Measurements from ENCODE around the gene OVAAL. TPM values are rescaled to one million over a fixed set of nuclear protein-coding genes. Genes with fewer than 3 reads are reported as not detected.

OVAAL gene
- total RNA-seq, 2 experiments from 2014 or later: not detected

DNA sequence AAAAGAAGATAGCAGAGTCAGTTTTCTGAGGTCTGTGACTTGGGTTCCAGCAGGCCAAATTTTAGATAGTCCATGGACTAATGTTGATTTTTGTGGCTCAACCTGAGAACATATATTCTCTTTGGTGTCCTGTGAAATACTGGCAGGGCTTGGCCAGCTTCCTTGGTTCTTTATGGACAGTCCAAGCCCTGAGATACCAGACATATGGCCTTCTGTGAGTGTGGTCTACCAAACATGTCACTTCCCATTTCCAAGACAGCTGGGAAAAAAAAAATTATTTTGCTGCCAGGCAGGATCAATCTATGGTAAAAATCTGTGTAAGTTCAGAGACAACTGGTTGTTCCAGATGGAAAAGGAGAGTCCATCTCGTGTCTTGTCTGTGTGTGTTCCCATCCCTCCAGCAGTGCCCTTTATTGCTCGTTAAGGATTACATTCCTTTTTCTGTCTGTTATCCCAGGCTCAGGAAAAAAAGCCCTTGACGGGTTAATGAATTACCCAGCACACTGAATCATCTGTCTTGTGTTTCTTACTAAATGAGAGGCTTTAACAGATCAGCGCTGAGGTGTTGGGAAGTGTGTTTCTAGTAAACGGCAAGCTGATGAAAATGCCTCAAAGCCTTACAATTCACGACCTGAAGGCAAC lies 39.7 kb downstream of the OVAAL start:
- Histone ChIP-seq H3K9me3 (ENCODE audit: low read length) (no peaks in the 10 kb centered on the region), H3K9me2 (ENCODE audit: insufficient read depth, low read length) (no peaks in the 10 kb centered on the region), H3K27ac (ENCODE audit: low read depth, low read length, poor library complexity, severe bottlenecking) (no peak overlapping the region), H2AFZ (ENCODE audit: low read length) (no peak overlapping the region), H3K79me2 (ENCODE audit: insufficient read depth, low read depth, low read length) (no peaks in the 10 kb centered on the region), H3K4me1 (ENCODE audit: insufficient read depth, low read length, poor library complexity, severe bottlenecking) (no peaks in the 10 kb centered on the region), H4K20me1 (ENCODE audit: insufficient read depth, low read length) (no peaks in the 10 kb centered on the region), H3K4me3 (ENCODE audit: low read depth, low read length, poor library complexity, severe bottlenecking) (no peak overlapping the region), H3K4me2 (ENCODE audit: low read length) (no peak overlapping the region), H3K36me3 (ENCODE audit: insufficient read depth, low read length) (no peaks in the 10 kb centered on the region)
- BruUV-seq (replicated peaks): no TSS peak
- intact Hi-C loops (cut with micrococcal nuclease; ENCODE audit: unreplicated experiment): no loop called here
- CTCF ChIA-PET (ENCODE audit: unreplicated experiment): no interaction called here
- no peak for DNase-seq (ENCODE audit: low spot score)
- TF ChIP-seq, protein P1, sequence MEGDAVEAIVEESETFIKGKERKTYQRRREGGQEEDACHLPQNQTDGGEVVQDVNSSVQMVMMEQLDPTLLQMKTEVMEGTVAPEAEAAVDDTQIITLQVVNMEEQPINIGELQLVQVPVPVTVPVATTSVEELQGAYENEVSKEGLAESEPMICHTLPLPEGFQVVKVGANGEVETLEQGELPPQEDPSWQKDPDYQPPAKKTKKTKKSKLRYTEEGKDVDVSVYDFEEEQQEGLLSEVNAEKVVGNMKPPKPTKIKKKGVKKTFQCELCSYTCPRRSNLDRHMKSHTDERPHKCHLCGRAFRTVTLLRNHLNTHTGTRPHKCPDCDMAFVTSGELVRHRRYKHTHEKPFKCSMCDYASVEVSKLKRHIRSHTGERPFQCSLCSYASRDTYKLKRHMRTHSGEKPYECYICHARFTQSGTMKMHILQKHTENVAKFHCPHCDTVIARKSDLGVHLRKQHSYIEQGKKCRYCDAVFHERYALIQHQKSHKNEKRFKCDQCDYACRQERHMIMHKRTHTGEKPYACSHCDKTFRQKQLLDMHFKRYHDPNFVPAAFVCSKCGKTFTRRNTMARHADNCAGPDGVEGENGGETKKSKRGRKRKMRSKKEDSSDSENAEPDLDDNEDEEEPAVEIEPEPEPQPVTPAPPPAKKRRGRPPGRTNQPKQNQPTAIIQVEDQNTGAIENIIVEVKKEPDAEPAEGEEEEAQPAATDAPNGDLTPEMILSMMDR (conservative IDR thresholded peaks at IDR 0.05; ENCODE audit: low read length): no peak
- no peak for TF ChIP-seq EZH2phosphoT487 (IDR thresholded peaks at IDR 0.05; ENCODE audit: borderline replicate concordance, low read depth, low read length)
- POLR2A ChIA-PET: no interaction called here

DNA sequence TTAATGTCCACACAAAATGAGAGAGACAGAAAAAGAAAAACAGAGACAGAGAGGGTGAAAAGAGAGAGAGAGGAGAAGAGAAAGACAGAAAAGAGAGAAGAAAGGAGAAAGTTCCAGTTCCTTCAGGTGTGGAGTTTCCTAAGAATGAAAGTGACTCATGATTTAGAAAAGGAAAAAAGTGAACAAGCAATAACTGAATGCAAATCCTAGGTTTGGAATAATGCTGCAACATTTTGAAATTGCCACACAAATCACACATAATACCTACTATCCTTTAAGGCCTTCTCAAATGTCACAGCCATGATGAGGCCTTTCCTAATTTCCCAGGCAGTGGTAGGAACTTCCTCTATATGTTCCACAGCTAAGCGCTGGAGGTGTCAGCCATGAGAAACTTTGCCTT lies 41.6 kb downstream of the OVAAL start:
- Histone ChIP-seq H2AFZ (ENCODE audit: low read length) (no peak overlapping the region), H3K79me2 (ENCODE audit: insufficient read depth, low read depth, low read length) (no peaks in the 10 kb centered on the region), H3K9me3 (ENCODE audit: low read length) (no peaks in the 10 kb centered on the region), H3K4me1 (ENCODE audit: insufficient read depth, low read length, poor library complexity, severe bottlenecking) (no peaks in the 10 kb centered on the region), H3K27ac (ENCODE audit: low read depth, low read length, poor library complexity, severe bottlenecking) (no peak overlapping the region), H3K36me3 (ENCODE audit: insufficient read depth, low read length) (no peaks in the 10 kb centered on the region), H3K4me3 (ENCODE audit: low read depth, low read length, poor library complexity, severe bottlenecking) (no peak overlapping the region), H3K4me2 (ENCODE audit: low read length) (no peak overlapping the region), H4K20me1 (ENCODE audit: insufficient read depth, low read length) (no peaks in the 10 kb centered on the region), H3K9me2 (ENCODE audit: insufficient read depth, low read length) (no peaks in the 10 kb centered on the region)
- CTCF ChIA-PET (ENCODE audit: unreplicated experiment): no interaction called here
- BruUV-seq (replicated peaks): no TSS peak
- intact Hi-C loops (cut with micrococcal nuclease; ENCODE audit: unreplicated experiment): no loop called here
- DNase-seq (ENCODE audit: low spot score): no peak
- TF ChIP-seq EZH2phosphoT487 (IDR thresholded peaks at IDR 0.05; ENCODE audit: borderline replicate concordance, low read depth, low read length): no peak
- TF ChIP-seq, protein P1 (conservative IDR thresholded peaks at IDR 0.05; ENCODE audit: low read length): no peak
- POLR2A ChIA-PET: no interaction called here

DNA sequence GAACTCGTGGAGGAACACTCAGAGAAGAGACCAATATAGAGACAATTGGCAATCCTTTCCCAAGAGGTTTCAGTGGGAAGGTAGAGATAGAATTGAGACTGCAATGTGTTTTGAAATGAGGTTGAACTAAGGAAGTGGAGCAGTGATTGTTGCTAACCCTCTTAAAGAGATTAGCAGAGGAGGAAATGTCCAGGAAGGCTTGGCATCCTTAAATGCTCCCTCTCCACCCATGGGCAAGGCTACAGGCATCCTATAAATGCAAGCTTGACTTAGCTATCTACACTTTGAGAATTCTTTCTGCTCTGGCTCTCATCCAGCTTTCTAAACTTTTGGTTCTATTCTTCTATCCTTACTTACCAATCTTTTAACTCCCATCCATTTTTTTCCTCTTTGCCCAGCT lies 42.7 kb downstream of the OVAAL start:
- no peak for DNase-seq (ENCODE audit: low spot score)
- intact Hi-C loops (cut with micrococcal nuclease; ENCODE audit: unreplicated experiment): no loop called here
- H3K27ac ChIP-seq (ENCODE audit: low read depth, low read length, poor library complexity, severe bottlenecking): no peak overlapping the region
- H4K20me1 ChIP-seq (ENCODE audit: insufficient read depth, low read length): no peaks in the 10 kb centered on the region
- no peaks in the 10 kb centered on the region for H3K9me3 ChIP-seq (ENCODE audit: low read length)
- H3K4me1 ChIP-seq (ENCODE audit: insufficient read depth, low read length, poor library complexity, severe bottlenecking): no peaks in the 10 kb centered on the region
- BruUV-seq (replicated peaks): no TSS peak
- no peak overlapping the region for H3K4me2 ChIP-seq (ENCODE audit: low read length)
- H3K36me3 ChIP-seq (ENCODE audit: insufficient read depth, low read length): no peaks in the 10 kb centered on the region
- no peak overlapping the region for H2AFZ ChIP-seq (ENCODE audit: low read length)
- no peaks in the 10 kb centered on the region for H3K79me2 ChIP-seq (ENCODE audit: insufficient read depth, low read depth, low read length)
- TF ChIP-seq EZH2phosphoT487 (IDR thresholded peaks at IDR 0.05; ENCODE audit: borderline replicate concordance, low read depth, low read length): no peak
- TF ChIP-seq, protein P1 (conservative IDR thresholded peaks at IDR 0.05; ENCODE audit: low read length): no peak
- no peak overlapping the region for H3K4me3 ChIP-seq (ENCODE audit: low read depth, low read length, poor library complexity, severe bottlenecking)
- ChIA-PET CTCF (ENCODE audit: unreplicated experiment) (no interaction called here), POLR2A (no interaction called here)
- no peaks in the 10 kb centered on the region for H3K9me2 ChIP-seq (ENCODE audit: insufficient read depth, low read length)

Measured in OCI-LY7 (cell line).